GM21529 (cell line): ENCODE data around the gene PDLIM4.

Experiments
- ATAC-seq: cut with Tn5 transposase; IDR thresholded peaks from one replicate; pipeline ENCODE4 v1.9.1; 2021; ENCODE audit not compliant: unreplicated experiment

The PDLIM4 gene

GRCh38 chr5:132266031-132266835 lies 8.7 kb downstream of the PDLIM4 start:
- ATAC-seq, result no peak

DNA sequence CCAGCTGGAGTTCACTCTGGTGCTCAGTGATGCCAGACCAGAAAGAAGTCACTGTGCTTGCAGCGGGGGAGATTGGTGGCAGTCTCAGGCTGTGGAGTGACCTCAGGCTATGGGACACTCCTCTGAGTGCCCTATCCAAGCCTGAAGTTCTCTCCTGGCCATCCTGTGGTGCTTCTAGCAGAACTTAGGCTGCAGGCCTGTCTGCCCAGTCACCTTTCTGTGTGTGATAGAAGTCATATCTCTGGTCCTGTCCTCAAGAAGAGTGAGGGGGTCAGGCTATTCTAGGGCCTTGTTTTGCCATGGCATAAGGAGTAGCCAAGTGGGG lies 9.3 kb downstream of the PDLIM4 start:
- no peak for ATAC-seq

DNA sequence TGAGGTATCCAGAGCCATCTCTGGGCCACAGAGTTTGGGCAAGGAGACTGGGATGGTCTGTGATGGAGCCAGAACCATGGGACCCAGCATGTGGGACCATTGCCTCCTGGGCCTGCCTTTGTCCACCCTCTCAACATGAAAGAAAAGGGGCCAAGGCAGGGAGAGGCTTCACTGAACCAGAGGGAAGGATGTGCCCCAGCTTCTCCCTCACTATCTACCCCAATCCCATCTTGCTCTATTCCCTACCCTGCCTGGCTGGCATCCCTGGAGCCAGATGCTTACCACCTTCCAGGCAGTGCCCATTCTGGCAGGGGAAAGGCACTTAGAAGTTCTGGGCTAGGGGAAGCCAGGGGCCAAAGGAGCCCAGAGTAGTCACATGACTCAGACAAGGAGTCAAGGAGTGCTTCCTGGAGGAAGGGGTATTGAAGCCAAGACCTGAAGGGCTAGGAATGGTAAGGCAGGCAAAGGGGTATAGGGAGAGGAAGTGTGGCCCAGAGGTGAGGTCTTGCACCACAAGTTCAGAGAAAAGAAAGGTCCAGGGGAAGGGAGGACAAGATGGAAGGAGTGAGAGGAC lies 9.8 kb downstream of the PDLIM4 start:
- ATAC-seq, result no peak

- peak; percentile 14 for ATAC-seq
Observed at GRCh38 chr5:132267931-132268768, 10.7 kb downstream of the PDLIM4 start.

GRCh38 chr5:132268769-132269551 lies 11.5 kb downstream of the PDLIM4 start:
- peak; percentile 79 for ATAC-seq

DNA sequence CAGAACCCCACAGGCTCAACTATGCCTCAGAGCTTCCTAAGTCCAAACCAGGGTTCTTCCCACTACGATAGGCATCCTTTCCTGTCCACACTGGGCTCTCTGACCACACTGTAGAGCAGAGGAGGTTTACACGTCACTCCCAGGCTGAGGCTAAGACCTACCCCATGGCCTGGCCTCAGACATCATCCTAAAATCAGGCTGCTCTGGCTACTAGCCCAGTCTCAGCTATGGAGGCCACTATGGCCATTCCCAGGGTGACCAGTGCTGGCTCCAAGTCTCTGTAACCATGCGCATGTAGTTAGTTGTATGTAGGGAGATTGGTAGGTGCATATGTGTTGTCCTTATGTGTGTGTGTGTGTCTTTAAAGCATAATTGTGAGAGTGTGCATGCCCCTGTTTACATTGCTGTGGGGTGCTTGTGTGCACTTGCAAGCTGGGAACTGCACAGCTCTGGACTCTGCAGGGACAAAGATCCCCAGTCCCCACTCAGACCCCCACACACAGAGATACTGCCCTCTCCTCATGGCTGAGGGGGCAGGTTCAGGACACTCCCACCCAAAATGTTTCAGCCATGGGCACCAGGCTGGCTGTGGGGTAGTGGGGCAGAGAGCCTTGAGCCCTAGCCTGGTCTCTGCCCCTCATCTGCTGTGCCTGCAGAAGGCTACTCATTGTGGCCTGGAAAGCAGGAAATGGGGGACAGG lies 12.3 kb downstream of the PDLIM4 start:
- no peak for ATAC-seq

- ATAC-seq, result no peak
Observed at GRCh38 chr5:132270335-132270665, 12.8 kb downstream of the PDLIM4 start.

- ATAC-seq, result no peak
Observed at GRCh38 chr5:132270706-132271105, 13.2 kb downstream of the PDLIM4 start.

- ATAC-seq, result no peak
Observed at GRCh38 chr5:132271251-132272246, 14.1 kb downstream of the PDLIM4 start.

- ATAC-seq, result no peak
Observed at GRCh38 chr5:132272311-132273210, 15.1 kb downstream of the PDLIM4 start.

- ATAC-seq, result no peak
Observed at GRCh38 chr5:132273631-132274030, 16.1 kb downstream of the PDLIM4 start.

DNA sequence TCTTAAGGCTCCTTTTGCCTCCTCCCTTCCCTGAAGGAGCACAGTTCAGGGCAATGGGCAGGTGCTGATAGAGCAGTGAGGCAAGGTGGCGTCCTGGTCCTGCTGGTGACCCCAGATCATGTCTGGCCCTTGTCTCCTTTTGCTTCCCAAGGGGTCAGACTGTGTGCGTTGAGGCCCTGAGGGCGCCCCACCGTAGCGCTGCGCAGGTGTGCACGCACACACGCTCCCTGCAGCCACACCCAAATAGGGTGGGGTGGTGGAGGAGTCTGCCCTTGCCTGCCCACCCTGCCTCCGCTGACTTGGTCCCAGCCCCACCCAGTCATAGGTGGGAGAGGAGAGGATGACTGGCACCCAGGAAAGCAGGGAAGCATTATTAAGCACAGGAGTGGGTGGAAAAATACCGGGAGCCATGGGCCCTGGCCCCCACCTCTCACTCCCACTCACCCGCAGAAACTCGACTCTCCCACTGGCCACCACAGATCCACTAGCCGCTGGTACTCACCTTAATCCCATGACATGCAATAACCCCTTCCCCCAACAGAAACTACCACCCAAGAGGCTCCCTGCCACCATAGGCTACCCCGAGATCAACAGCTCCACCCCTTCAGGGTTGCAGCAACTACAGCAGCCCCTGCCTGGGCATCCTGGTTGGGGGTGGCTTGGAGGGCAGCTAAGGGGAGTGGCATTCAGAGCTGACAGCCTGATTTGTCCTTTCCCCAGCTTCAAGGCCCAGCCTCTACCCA lies 16.7 kb downstream of the PDLIM4 start:
- no peak for ATAC-seq

- ATAC-seq, result no peak
Observed at GRCh38 chr5:132275367-132276220, 18.1 kb downstream of the PDLIM4 start.

GRCh38 chr5:132277256-132277655 lies 19.8 kb downstream of the PDLIM4 start:
- no peak for ATAC-seq

GRCh38 chr5:132277971-132278853 lies 20.7 kb downstream of the PDLIM4 start:
- ATAC-seq, result no peak

GRCh38 chr5:132279801-132280200 lies 22.3 kb downstream of the PDLIM4 start:
- no peak for ATAC-seq
